ENCODE data around the gene DAAM1.

The DAAM1 gene

GRCh38 chr14:59314953-59315599 is 126.6 kb downstream of the DAAM1 start:
- no peak for DNase-seq (ENCODE audit: low spot score)

- peak; percentile 9 for DNase-seq (ENCODE audit: low spot score)
Observed at GRCh38 chr14:59316151-59316830, 127.8 kb downstream of the DAAM1 start.

DNA sequence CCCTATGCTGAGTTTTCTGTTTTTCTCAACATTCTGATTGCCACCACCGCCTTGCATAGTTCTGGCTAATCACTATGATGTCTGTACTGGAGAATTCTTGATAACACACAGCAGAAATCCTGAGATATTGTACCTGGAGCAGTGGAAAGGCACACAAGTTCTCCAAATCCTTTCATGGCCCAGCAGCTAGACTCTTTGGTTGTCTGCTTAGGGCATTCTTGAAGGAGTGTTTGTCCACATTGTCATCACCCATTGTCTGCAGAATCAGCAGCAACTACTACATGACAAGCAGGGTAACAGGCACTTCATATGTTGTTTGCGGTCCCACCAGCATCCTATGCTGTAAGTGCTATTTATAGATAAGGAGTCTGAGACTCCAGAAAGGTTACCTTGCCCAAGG is 128.9 kb downstream of the DAAM1 start:
- DNase-seq (ENCODE audit: low spot score): no peak

GRCh38 chr14:59317798-59318505 is 129.5 kb downstream of the DAAM1 start:
- DNase-seq (ENCODE audit: low spot score): no peak

- no peak for DNase-seq (ENCODE audit: low spot score)
Observed at GRCh38 chr14:59318908-59319307, 130.4 kb downstream of the DAAM1 start.

GRCh38 chr14:59320361-59320760 is 131.9 kb downstream of the DAAM1 start:
- no peak for DNase-seq (ENCODE audit: low spot score)

- DNase-seq (ENCODE audit: low spot score): no peak
Observed at GRCh38 chr14:59320763-59321625, 132.5 kb downstream of the DAAM1 start.

- DNase-seq (ENCODE audit: low spot score): no peak
Observed at GRCh38 chr14:59321626-59321949, 133.1 kb downstream of the DAAM1 start.

DNA sequence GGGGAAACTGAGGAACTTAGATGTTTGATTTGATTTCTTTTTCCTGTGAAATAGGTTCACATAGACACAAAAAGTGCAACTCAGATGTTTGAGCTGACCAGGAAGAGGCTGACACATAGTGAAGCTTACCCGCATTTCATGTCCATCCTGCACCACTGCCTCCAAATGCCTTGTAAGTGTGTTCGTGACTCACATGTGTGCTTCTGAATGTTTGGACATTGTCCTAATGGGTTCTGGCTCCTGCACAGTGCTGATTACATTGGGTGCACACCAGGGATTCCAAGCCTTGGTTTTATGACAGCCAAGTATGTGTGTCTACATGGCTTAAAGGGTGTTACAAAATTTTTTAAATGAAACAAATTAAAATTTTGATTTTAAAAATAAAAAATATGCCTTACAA is 137.4 kb downstream of the DAAM1 start:
- DNase-seq (ENCODE audit: low spot score): no peak

GRCh38 chr14:59328454-59328853 is 140.0 kb downstream of the DAAM1 start:
- no peak for DNase-seq (ENCODE audit: low spot score)

DNA sequence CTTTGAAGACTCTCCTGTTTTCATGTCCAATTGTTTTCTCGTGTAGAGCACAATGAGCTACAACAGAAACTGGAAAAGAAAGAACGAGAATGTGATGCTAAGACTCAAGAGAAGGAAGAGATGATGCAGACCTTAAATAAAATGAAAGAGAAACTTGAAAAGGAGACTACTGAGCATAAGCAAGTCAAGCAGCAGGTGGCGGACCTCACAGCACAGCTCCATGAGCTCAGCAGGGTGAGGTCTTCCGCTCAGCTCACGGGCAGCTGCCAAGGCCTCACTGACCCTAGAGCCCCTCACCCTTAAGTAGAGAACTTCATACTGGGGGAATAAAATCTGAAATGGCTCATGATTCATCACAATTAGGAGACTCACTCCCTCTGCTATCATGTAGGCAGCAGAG is 142.0 kb downstream of the DAAM1 start:
- peak; percentile 13 for DNase-seq (ENCODE audit: low spot score)

DNA sequence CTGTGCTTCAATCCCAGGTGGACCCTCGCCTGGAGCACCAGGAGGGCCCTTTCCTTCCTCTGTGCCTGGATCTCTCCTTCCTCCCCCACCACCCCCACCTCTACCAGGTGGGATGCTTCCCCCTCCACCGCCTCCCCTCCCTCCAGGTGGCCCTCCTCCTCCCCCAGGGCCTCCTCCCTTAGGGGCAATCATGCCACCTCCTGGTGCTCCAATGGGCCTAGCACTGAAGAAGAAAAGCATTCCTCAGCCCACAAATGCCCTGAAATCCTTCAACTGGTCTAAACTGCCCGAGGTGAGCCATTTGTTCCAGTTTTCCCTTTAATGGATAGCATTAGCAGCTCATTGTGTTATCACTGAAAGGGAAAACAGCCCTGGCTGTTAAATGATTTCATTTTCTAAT is 142.8 kb downstream of the DAAM1 start:
- no peak for DNase-seq (ENCODE audit: low spot score)

DNA sequence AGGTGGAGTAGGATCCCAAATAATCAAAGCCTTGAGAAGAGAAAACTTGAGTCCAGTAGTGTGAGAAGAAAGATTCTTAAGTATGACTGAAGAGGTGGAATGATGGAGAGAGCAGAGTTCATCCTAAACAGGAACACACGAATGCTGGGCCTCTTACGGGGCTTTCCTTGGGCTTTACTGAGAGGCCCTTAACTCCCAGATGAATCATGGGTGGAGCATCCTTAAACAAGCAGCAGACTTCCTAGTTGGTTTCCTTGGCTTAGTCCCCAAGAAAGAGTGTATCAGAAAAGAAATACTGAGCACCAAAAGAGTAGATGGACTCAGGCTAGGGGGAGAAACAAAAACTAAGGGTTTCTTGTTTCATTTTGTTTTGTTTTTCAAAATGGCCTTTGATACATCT is 144.3 kb downstream of the DAAM1 start:
- no peak for DNase-seq (ENCODE audit: low spot score)

GRCh38 chr14:59333235-59333634 is 144.8 kb downstream of the DAAM1 start:
- DNase-seq (ENCODE audit: low spot score): no peak

- no peak for DNase-seq (ENCODE audit: low spot score)
Observed at GRCh38 chr14:59333668-59334067, 145.2 kb downstream of the DAAM1 start.

GRCh38 chr14:59334253-59334652 is 145.8 kb downstream of the DAAM1 start:
- no peak for DNase-seq (ENCODE audit: low spot score)

- DNase-seq (ENCODE audit: low spot score): no peak
Observed at GRCh38 chr14:59336098-59336497, 147.6 kb downstream of the DAAM1 start.

- DNase-seq (ENCODE audit: low spot score): no peak
Observed at GRCh38 chr14:59336706-59337105, 148.2 kb downstream of the DAAM1 start.

- no peak for DNase-seq (ENCODE audit: low spot score)
Observed at GRCh38 chr14:59337141-59337611, 148.7 kb downstream of the DAAM1 start.

DNA sequence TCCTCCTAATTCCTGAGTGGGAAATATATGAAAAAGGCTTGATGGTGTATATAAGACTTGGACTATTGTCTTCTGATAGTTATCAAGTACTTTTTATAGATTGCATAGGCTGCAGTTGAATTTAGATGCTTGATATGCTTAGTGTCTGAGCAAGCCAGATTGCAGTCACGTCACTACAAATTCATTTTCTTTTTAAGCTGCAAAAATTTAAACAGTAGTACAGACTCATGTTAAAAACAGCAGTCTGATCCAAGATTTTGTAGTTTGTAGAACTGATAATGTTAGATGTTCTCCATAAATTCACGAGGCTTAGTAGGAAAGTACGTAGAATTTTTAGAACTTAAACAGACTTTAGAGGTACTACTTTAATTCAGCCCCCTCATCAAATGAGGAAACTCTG is 150.3 kb downstream of the DAAM1 start:
- no peak for DNase-seq (ENCODE audit: low spot score)

GRCh38 chr14:59339524-59340330 is 151.3 kb downstream of the DAAM1 start:
- no peak for DNase-seq (ENCODE audit: low spot score)
